Activated T-cell treated with anti-CD3 and anti-CD28 coated beads, Interleukin-2, amount 50 U/mL, for 4 hours (primary cell): Measurements from ENCODE around the gene PIEZO2. TPM values are rescaled to one million over a fixed set of nuclear protein-coding genes. Genes with fewer than 3 reads are reported as not detected.

Experiments used
- ATAC-seq, 2 donors: fragments of 200-7000 bp; cut with Tn5 transposase; one replicate each; pipeline ENCODE4 v1.10.0; 2021
- DNase-seq: peaks from one replicate; pipeline ENCODE4 v3.0.0-alpha.2; 2020
- H3K27me3 Mint-ChIP-seq: one replicate; pipeline ENCODE4 v1.8.0; 2021; ENCODE audit warnings: low read depth, mixed read lengths
- H3K36me3 Mint-ChIP-seq: one replicate; pipeline ENCODE4 v1.8.0; 2022; ENCODE audit warnings: mixed read lengths; ENCODE audit not compliant: insufficient read depth
- H3K4me1 Mint-ChIP-seq: one replicate; pipeline ENCODE4 v1.8.0; 2021; ENCODE audit warnings: low read depth, mixed read lengths
- H3K4me3 Mint-ChIP-seq: one replicate; pipeline ENCODE4 v1.8.0; 2021; ENCODE audit warnings: mild to moderate bottlenecking, moderate library complexity, mixed read lengths
- H3K9me3 Mint-ChIP-seq: one replicate; pipeline ENCODE4 v1.8.0; 2021; ENCODE audit warnings: mixed read lengths
- total RNA-seq, 3 donors: library from RNA; stranded (reverse); gene quantifications; one replicate each; pipeline ENCODE4 v1.2.1, GENCODE V29; 2021

PIEZO2 gene
- total RNA-seq, 3 donors from 2014 or later, result 0.05 to 0.35 (median 0.18) TPM

- no peak for ATAC-seq
- no peaks in the 10 kb centered on the region for H3K36me3 Mint-ChIP-seq
- no peaks in the 10 kb centered on the region for H3K4me1 Mint-ChIP-seq
- no peak for DNase-seq
- H3K9me3 Mint-ChIP-seq, result no peaks in the 10 kb centered on the region
- no peak overlapping the region for H3K4me3 Mint-ChIP-seq
- H3K27me3 Mint-ChIP-seq, result peaks cover 4% of the 10 kb centered on the region
Measured at GRCh38 chr18:10748641-10749040, 400.7 kb downstream of the PIEZO2 start.

- Mint-ChIP-seq H3K4me3 (no peak overlapping the region), H3K27me3 (peaks cover 2% of the 10 kb centered on the region), H3K4me1 (no peaks in the 10 kb centered on the region), H3K36me3 (no peaks in the 10 kb centered on the region), H3K9me3 (no peaks in the 10 kb centered on the region)
- ATAC-seq (no peak), DNase-seq (no peak)
Measured at GRCh38 chr18:10745971-10746370, 403.4 kb downstream of the PIEZO2 start.

- DNase-seq (no peak), ATAC-seq (no peak)
- Mint-ChIP-seq H3K4me1 (no peaks in the 10 kb centered on the region), H3K36me3 (no peaks in the 10 kb centered on the region), H3K4me3 (no peak overlapping the region), H3K27me3 (peaks cover 2% of the 10 kb centered on the region), H3K9me3 (no peaks in the 10 kb centered on the region)
Measured at GRCh38 chr18:10745219-10745618, 404.1 kb downstream of the PIEZO2 start.

GRCh38 chr18:10743766-10744165, 405.6 kb downstream of the PIEZO2 start:
- Mint-ChIP-seq H3K27me3 (peaks cover 2% of the 10 kb centered on the region), H3K4me3 (peak overlapping the region; percentile 7), H3K36me3 (no peaks in the 10 kb centered on the region), H3K4me1 (no peaks in the 10 kb centered on the region), H3K9me3 (no peaks in the 10 kb centered on the region)
- DNase-seq (no peak), ATAC-seq (no peak)

- no peak for DNase-seq
- Mint-ChIP-seq H3K36me3 (no peaks in the 10 kb centered on the region), H3K4me3 (no peak overlapping the region), H3K9me3 (no peaks in the 10 kb centered on the region), H3K27me3 (no peaks in the 10 kb centered on the region), H3K4me1 (no peaks in the 10 kb centered on the region)
- ATAC-seq, result no peak
Measured at GRCh38 chr18:10739152-10739551, 410.2 kb downstream of the PIEZO2 start.

DNA sequence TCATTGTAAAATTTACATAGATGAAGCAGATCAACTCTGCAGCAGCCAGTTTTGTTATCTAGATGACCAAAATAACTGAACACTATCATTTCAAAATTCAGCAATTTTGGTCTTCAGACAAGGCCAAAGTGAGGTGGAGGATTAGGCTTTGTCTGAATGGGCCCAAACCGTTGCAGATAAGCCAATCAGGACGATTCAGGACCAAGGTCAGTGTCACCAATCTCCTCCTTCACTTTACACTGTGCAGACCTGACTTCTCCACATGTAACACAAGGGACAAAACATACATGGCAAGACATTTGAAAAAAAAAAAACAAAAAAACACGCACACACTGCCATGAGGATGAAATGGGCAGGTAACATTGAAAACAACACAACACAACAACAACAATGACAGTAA, 412.4 kb downstream of the PIEZO2 start:
- Mint-ChIP-seq H3K4me3 (no peak overlapping the region), H3K9me3 (no peaks in the 10 kb centered on the region), H3K27me3 (peaks cover 4% of the 10 kb centered on the region), H3K36me3 (no peaks in the 10 kb centered on the region), H3K4me1 (no peaks in the 10 kb centered on the region)
- ATAC-seq (no peak), DNase-seq (no peak)

GRCh38 chr18:10732990-10733389, 416.4 kb downstream of the PIEZO2 start:
- ATAC-seq, result no peak
- H3K4me1 Mint-ChIP-seq, result no peaks in the 10 kb centered on the region
- H3K36me3 Mint-ChIP-seq, result no peaks in the 10 kb centered on the region
- H3K4me3 Mint-ChIP-seq, result no peak overlapping the region
- H3K27me3 Mint-ChIP-seq, result peaks cover 4% of the 10 kb centered on the region
- DNase-seq, result no peak
- no peaks in the 10 kb centered on the region for H3K9me3 Mint-ChIP-seq

- peaks cover 19% of the 10 kb centered on the region for H3K27me3 Mint-ChIP-seq
- H3K4me1 Mint-ChIP-seq, result no peaks in the 10 kb centered on the region
- no peaks in the 10 kb centered on the region for H3K9me3 Mint-ChIP-seq
- DNase-seq, result no peak
- H3K4me3 Mint-ChIP-seq, result no peak overlapping the region
- no peak for ATAC-seq
- no peaks in the 10 kb centered on the region for H3K36me3 Mint-ChIP-seq
Measured at GRCh38 chr18:10727477-10727876, 421.9 kb downstream of the PIEZO2 start.

- Mint-ChIP-seq H3K27me3 (peaks cover 20% of the 10 kb centered on the region), H3K4me1 (no peaks in the 10 kb centered on the region), H3K4me3 (no peak overlapping the region), H3K36me3 (no peaks in the 10 kb centered on the region), H3K9me3 (no peaks in the 10 kb centered on the region)
- DNase-seq, result no peak
- peak in 1 of 2 donors; percentile 34 for ATAC-seq
Measured at GRCh38 chr18:10726198-10727068, 422.9 kb downstream of the PIEZO2 start.

DNA sequence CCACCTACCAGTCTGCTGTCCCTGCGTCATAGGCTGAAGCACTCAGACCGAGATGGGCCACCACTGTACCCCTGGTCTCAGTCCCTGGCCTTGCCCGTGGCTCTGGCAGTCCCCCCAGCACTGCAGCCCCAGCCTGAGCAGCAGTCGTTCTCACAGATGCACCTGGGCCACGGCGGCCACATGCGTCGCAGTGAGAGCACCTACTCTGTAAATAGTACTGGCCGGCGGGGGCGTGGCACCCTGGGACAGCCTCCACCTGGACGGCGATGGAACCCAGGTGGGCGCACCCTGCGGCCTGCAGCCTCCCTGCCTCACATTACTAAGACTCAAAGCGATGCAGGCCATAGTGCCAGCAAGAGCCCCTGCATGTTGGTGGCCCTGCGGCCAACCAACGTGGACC, 424.7 kb downstream of the PIEZO2 start:
- Mint-ChIP-seq H3K27me3 (peaks cover 23% of the 10 kb centered on the region), H3K4me1 (no peaks in the 10 kb centered on the region)
- ATAC-seq, result no peak

DNA sequence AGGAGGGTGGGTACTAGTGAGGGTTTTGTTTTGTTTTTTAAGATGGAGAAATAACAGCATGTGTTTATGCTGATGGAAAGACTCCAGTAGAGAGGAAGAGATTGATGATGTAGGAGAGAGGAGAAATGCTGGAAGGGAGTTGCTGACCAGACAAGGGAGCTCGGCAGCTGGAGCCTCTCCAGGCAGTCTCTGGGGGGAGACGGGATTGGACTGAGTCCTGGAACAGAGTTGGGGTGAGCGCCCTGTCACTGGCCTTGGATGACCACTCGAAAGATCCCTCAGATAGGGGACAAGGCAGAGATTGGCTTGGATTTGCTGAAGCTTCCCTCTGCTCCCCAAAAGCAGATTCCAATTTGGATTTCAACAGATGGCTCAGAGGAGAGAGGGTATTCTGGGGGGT, 425.9 kb downstream of the PIEZO2 start:
- H3K27me3 Mint-ChIP-seq, result peaks cover 24% of the 10 kb centered on the region
- no peak for ATAC-seq
- H3K4me3 Mint-ChIP-seq, result no peak overlapping the region
- no peaks in the 10 kb centered on the region for H3K36me3 Mint-ChIP-seq
- no peaks in the 10 kb centered on the region for H3K9me3 Mint-ChIP-seq
- no peak for DNase-seq
- H3K4me1 Mint-ChIP-seq, result no peaks in the 10 kb centered on the region

More for the DNA sequence above, 424.7 kb downstream of the PIEZO2 start:
- no peak for DNase-seq
- no peaks in the 10 kb centered on the region for H3K9me3 Mint-ChIP-seq
- H3K4me3 Mint-ChIP-seq, result no peak overlapping the region
- H3K36me3 Mint-ChIP-seq, result no peaks in the 10 kb centered on the region

DNA sequence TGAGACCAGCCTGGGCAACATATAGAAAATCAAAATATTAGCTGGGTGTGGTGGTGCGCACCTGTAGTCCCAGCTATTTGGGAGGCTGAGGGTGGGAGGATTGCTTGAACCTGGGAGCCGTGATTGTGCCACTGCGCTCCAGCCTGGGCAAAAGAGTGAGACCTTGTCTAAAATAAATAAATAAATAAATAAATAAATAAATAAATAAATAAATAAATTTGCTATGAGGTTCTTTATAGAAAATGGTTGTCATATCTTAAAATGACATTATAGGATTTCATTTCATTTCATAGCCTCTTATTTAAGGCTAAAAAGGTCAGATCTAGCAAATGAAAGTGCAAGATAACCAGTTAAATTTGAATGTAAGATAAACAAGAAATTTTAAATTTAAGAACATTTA, 430.6 kb downstream of the PIEZO2 start:
- DNase-seq (no peak), ATAC-seq (no peak)
- Mint-ChIP-seq H3K27me3 (peaks cover 11% of the 10 kb centered on the region), H3K4me1 (no peaks in the 10 kb centered on the region), H3K36me3 (no peaks in the 10 kb centered on the region), H3K9me3 (no peaks in the 10 kb centered on the region), H3K4me3 (no peak overlapping the region)

- Mint-ChIP-seq H3K36me3 (no peaks in the 10 kb centered on the region), H3K4me1 (no peaks in the 10 kb centered on the region)
- ATAC-seq, result no peak
Measured at GRCh38 chr18:10715791-10716190, 433.6 kb downstream of the PIEZO2 start.

GRCh38 chr18:10713409-10713808, 436.0 kb downstream of the PIEZO2 start:
- no peak for DNase-seq
- no peaks in the 10 kb centered on the region for H3K36me3 Mint-ChIP-seq
- H3K4me3 Mint-ChIP-seq, result no peak overlapping the region
- no peak for ATAC-seq
- no peaks in the 10 kb centered on the region for H3K9me3 Mint-ChIP-seq
- H3K4me1 Mint-ChIP-seq, result no peaks in the 10 kb centered on the region
- peaks cover 3% of the 10 kb centered on the region for H3K27me3 Mint-ChIP-seq

More at GRCh38 chr18:10715791-10716190, 433.6 kb downstream of the PIEZO2 start:
- no peak for DNase-seq
- Mint-ChIP-seq H3K27me3 (peaks cover 4% of the 10 kb centered on the region), H3K9me3 (no peaks in the 10 kb centered on the region), H3K4me3 (no peak overlapping the region)

DNA sequence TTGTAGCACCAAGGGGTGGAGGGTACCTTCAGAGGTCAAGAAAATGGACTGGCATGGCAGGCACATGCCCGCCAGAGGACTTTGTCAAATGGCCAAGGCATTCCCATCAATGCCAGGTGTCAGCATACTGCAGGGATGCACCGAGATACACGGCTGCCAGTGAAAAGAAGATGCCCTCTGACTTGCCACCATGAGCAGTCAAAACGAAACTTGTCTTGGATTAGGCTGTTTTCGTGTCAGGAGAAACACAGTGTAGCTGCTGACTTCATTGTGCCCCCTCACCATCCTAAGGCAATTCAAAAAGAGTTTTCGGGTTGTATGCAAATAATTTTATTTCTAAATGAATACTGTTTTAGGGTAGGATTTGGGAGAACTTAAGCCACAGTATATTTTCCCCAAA, 442.1 kb downstream of the PIEZO2 start:
- no peak overlapping the region for H3K4me3 Mint-ChIP-seq
- H3K4me1 Mint-ChIP-seq, result no peaks in the 10 kb centered on the region
- no peak for DNase-seq
- no peak for ATAC-seq
- no peaks in the 10 kb centered on the region for H3K36me3 Mint-ChIP-seq
- peaks cover 5% of the 10 kb centered on the region for H3K27me3 Mint-ChIP-seq
- H3K9me3 Mint-ChIP-seq, result no peaks in the 10 kb centered on the region
